ENCODE results near the gene MRPL49.
"Not testable (repeated sequence)": the region's sequence is repeated elsewhere in the genome, so short reads cannot be mapped to it uniquely, and the experiment has no call there.

Gene MRPL49

GRCh38 chr11:65147352-65148075 lies 25.4 kb downstream of the MRPL49 start:
- H3K9ac ChIP-seq (ENCODE audit: low read depth, low read length) = no peak overlapping the region
- H3K9me3 ChIP-seq (ENCODE audit: control insufficient read depth, insufficient read depth, low read length) = no peaks in the 10 kb centered on the region
- no peak overlapping the region for H3K27ac ChIP-seq (ENCODE audit: low read depth, low read length)
- H3K36me3 ChIP-seq (ENCODE audit: control insufficient read depth, insufficient read depth, low read length) = no peaks in the 10 kb centered on the region
- no peaks in the 10 kb centered on the region for H3K27me3 ChIP-seq (ENCODE audit: control insufficient read depth, insufficient read depth, low read length)
- H3K4me1 ChIP-seq (ENCODE audit: control insufficient read depth, insufficient read depth, low read length) = no peaks in the 10 kb centered on the region
- no peak overlapping the region for H3K4me3 ChIP-seq (ENCODE audit: low read depth, low read length)

- H3K4me3 ChIP-seq (ENCODE audit: low read depth, low read length) = no peak overlapping the region
- no peaks in the 10 kb centered on the region for H3K9me3 ChIP-seq (ENCODE audit: control insufficient read depth, insufficient read depth, low read length)
- H3K4me1 ChIP-seq (ENCODE audit: control insufficient read depth, insufficient read depth, low read length) = no peaks in the 10 kb centered on the region
- no peaks in the 10 kb centered on the region for H3K36me3 ChIP-seq (ENCODE audit: control insufficient read depth, insufficient read depth, low read length)
- no peak overlapping the region for H3K27ac ChIP-seq (ENCODE audit: low read depth, low read length)
- no peaks in the 10 kb centered on the region for H3K27me3 ChIP-seq (ENCODE audit: control insufficient read depth, insufficient read depth, low read length)
- H3K9ac ChIP-seq (ENCODE audit: low read depth, low read length) = no peak overlapping the region
Measured at GRCh38 chr11:65148657-65149056, 26.5 kb downstream of the MRPL49 start.

GRCh38 chr11:65150131-65150508 lies 28.0 kb downstream of the MRPL49 start:
- not testable (repeated sequence) for H3K27me3 ChIP-seq (ENCODE audit: control insufficient read depth, insufficient read depth, low read length); H3K9me3 ChIP-seq (ENCODE audit: control insufficient read depth, insufficient read depth, low read length); H3K9ac ChIP-seq (ENCODE audit: low read depth, low read length); H3K4me1 ChIP-seq (ENCODE audit: control insufficient read depth, insufficient read depth, low read length); H3K27ac ChIP-seq (ENCODE audit: low read depth, low read length); H3K36me3 ChIP-seq (ENCODE audit: control insufficient read depth, insufficient read depth, low read length); H3K4me3 ChIP-seq (ENCODE audit: low read depth, low read length)

- H3K9ac ChIP-seq (ENCODE audit: low read depth, low read length) = no peak overlapping the region
- no peak overlapping the region for H3K27ac ChIP-seq (ENCODE audit: low read depth, low read length)
- H3K4me1 ChIP-seq (ENCODE audit: control insufficient read depth, insufficient read depth, low read length) = no peaks in the 10 kb centered on the region
Measured at GRCh38 chr11:65150509-65151299, 28.6 kb downstream of the MRPL49 start.

GRCh38 chr11:65151331-65151899 lies 29.3 kb downstream of the MRPL49 start:
- Histone ChIP-seq H3K9ac (ENCODE audit: low read depth, low read length) (no peak overlapping the region), H3K9me3 (ENCODE audit: control insufficient read depth, insufficient read depth, low read length) (no peaks in the 10 kb centered on the region), H3K36me3 (ENCODE audit: control insufficient read depth, insufficient read depth, low read length) (no peaks in the 10 kb centered on the region), H3K4me1 (ENCODE audit: control insufficient read depth, insufficient read depth, low read length) (no peaks in the 10 kb centered on the region), H3K4me3 (ENCODE audit: low read depth, low read length) (no peak overlapping the region), H3K27ac (ENCODE audit: low read depth, low read length) (no peak overlapping the region), H3K27me3 (ENCODE audit: control insufficient read depth, insufficient read depth, low read length) (no peaks in the 10 kb centered on the region)

More at GRCh38 chr11:65150509-65151299, 28.6 kb downstream of the MRPL49 start:
- Histone ChIP-seq H3K4me3 (ENCODE audit: low read depth, low read length) (no peak overlapping the region), H3K27me3 (ENCODE audit: control insufficient read depth, insufficient read depth, low read length) (no peaks in the 10 kb centered on the region), H3K36me3 (ENCODE audit: control insufficient read depth, insufficient read depth, low read length) (no peaks in the 10 kb centered on the region), H3K9me3 (ENCODE audit: control insufficient read depth, insufficient read depth, low read length) (no peaks in the 10 kb centered on the region)

- no peaks in the 10 kb centered on the region for H3K4me1 ChIP-seq (ENCODE audit: control insufficient read depth, insufficient read depth, low read length)
- no peak overlapping the region for H3K4me3 ChIP-seq (ENCODE audit: low read depth, low read length)
- H3K27ac ChIP-seq (ENCODE audit: low read depth, low read length) = no peak overlapping the region
Measured at GRCh38 chr11:65152122-65152521, 30.0 kb downstream of the MRPL49 start.

GRCh38 chr11:65156256-65156655 lies 34.1 kb downstream of the MRPL49 start:
- H3K4me3 ChIP-seq (ENCODE audit: low read depth, low read length) = no peak overlapping the region
- no peak overlapping the region for H3K9ac ChIP-seq (ENCODE audit: low read depth, low read length)
- no peak overlapping the region for H3K27ac ChIP-seq (ENCODE audit: low read depth, low read length)
- no peaks in the 10 kb centered on the region for H3K36me3 ChIP-seq (ENCODE audit: control insufficient read depth, insufficient read depth, low read length)
- no peaks in the 10 kb centered on the region for H3K27me3 ChIP-seq (ENCODE audit: control insufficient read depth, insufficient read depth, low read length)
- no peaks in the 10 kb centered on the region for H3K9me3 ChIP-seq (ENCODE audit: control insufficient read depth, insufficient read depth, low read length)
- H3K4me1 ChIP-seq (ENCODE audit: control insufficient read depth, insufficient read depth, low read length) = no peaks in the 10 kb centered on the region

More at GRCh38 chr11:65152122-65152521, 30.0 kb downstream of the MRPL49 start:
- Histone ChIP-seq H3K27me3 (ENCODE audit: control insufficient read depth, insufficient read depth, low read length) (no peaks in the 10 kb centered on the region), H3K9me3 (ENCODE audit: control insufficient read depth, insufficient read depth, low read length) (no peaks in the 10 kb centered on the region), H3K9ac (ENCODE audit: low read depth, low read length) (no peak overlapping the region), H3K36me3 (ENCODE audit: control insufficient read depth, insufficient read depth, low read length) (no peaks in the 10 kb centered on the region)

- Histone ChIP-seq H3K36me3 (ENCODE audit: control insufficient read depth, insufficient read depth, low read length) (no peaks in the 10 kb centered on the region), H3K9ac (ENCODE audit: low read depth, low read length) (no peak overlapping the region), H3K4me1 (ENCODE audit: control insufficient read depth, insufficient read depth, low read length) (no peaks in the 10 kb centered on the region), H3K4me3 (ENCODE audit: low read depth, low read length) (no peak overlapping the region), H3K27me3 (ENCODE audit: control insufficient read depth, insufficient read depth, low read length) (no peaks in the 10 kb centered on the region), H3K9me3 (ENCODE audit: control insufficient read depth, insufficient read depth, low read length) (no peaks in the 10 kb centered on the region), H3K27ac (ENCODE audit: low read depth, low read length) (no peak overlapping the region)
Measured at GRCh38 chr11:65156926-65157325, 34.8 kb downstream of the MRPL49 start.

GRCh38 chr11:65157336-65157735 lies 35.2 kb downstream of the MRPL49 start:
- H3K9ac ChIP-seq (ENCODE audit: low read depth, low read length) = no peak overlapping the region
- no peaks in the 10 kb centered on the region for H3K36me3 ChIP-seq (ENCODE audit: control insufficient read depth, insufficient read depth, low read length)
- no peaks in the 10 kb centered on the region for H3K4me1 ChIP-seq (ENCODE audit: control insufficient read depth, insufficient read depth, low read length)
- H3K27ac ChIP-seq (ENCODE audit: low read depth, low read length) = no peak overlapping the region
- H3K27me3 ChIP-seq (ENCODE audit: control insufficient read depth, insufficient read depth, low read length) = no peaks in the 10 kb centered on the region
- H3K9me3 ChIP-seq (ENCODE audit: control insufficient read depth, insufficient read depth, low read length) = no peaks in the 10 kb centered on the region
- H3K4me3 ChIP-seq (ENCODE audit: low read depth, low read length) = no peak overlapping the region

GRCh38 chr11:65159012-65159411 lies 36.9 kb downstream of the MRPL49 start:
- no peaks in the 10 kb centered on the region for H3K9me3 ChIP-seq (ENCODE audit: control insufficient read depth, insufficient read depth, low read length)
- no peak overlapping the region for H3K4me3 ChIP-seq (ENCODE audit: low read depth, low read length)
- H3K27ac ChIP-seq (ENCODE audit: low read depth, low read length) = no peak overlapping the region
- H3K27me3 ChIP-seq (ENCODE audit: control insufficient read depth, insufficient read depth, low read length) = no peaks in the 10 kb centered on the region
- no peak overlapping the region for H3K9ac ChIP-seq (ENCODE audit: low read depth, low read length)
- H3K4me1 ChIP-seq (ENCODE audit: control insufficient read depth, insufficient read depth, low read length) = no peaks in the 10 kb centered on the region
- no peaks in the 10 kb centered on the region for H3K36me3 ChIP-seq (ENCODE audit: control insufficient read depth, insufficient read depth, low read length)

GRCh38 chr11:65160643-65161042 lies 38.5 kb downstream of the MRPL49 start:
- Histone ChIP-seq H3K9ac (ENCODE audit: low read depth, low read length) (no peak overlapping the region), H3K27me3 (ENCODE audit: control insufficient read depth, insufficient read depth, low read length) (no peaks in the 10 kb centered on the region), H3K4me1 (ENCODE audit: control insufficient read depth, insufficient read depth, low read length) (no peaks in the 10 kb centered on the region), H3K4me3 (ENCODE audit: low read depth, low read length) (no peak overlapping the region), H3K9me3 (ENCODE audit: control insufficient read depth, insufficient read depth, low read length) (no peaks in the 10 kb centered on the region), H3K27ac (ENCODE audit: low read depth, low read length) (no peak overlapping the region), H3K36me3 (ENCODE audit: control insufficient read depth, insufficient read depth, low read length) (no peaks in the 10 kb centered on the region)

Data from HUES48 (cell line).